GM23248 (cell line): ENCODE data around the gene EME2. TPM values are rescaled to one million over a fixed set of nuclear protein-coding genes. Genes with fewer than 3 reads are reported as not detected.

Experiments
- DNase-seq: peaks from one replicate; pipeline ENCODE4 v3.0.0-alpha.2; 2015
- H2AFZ ChIP-seq: fragments of 200-600 bp; sonication (generic); 2 replicates; pipeline ENCODE4 v1.6.1; 2016; ENCODE audit warnings: antibody characterized with exemption
- H3F3A ChIP-seq: fragments of 200-600 bp; sonication (generic); 2 replicates; pipeline ENCODE4 v1.6.1; 2016; ENCODE audit warnings: mild to moderate bottlenecking, antibody characterized with exemption, mixed run types; ENCODE audit not compliant: insufficient read depth
- H3K27ac ChIP-seq: fragments of 200-600 bp; sonication (generic); 2 replicates; pipeline ENCODE4 v1.5.1; 2016; ENCODE audit warnings: mild to moderate bottlenecking
- H3K27me3 ChIP-seq: fragments of 200-600 bp; sonication (generic); replicated peaks from 2 replicates; pipeline ENCODE4 v1.6.1; 2016; ENCODE audit warnings: mild to moderate bottlenecking; ENCODE audit not compliant: insufficient read depth
- H3K36me3 ChIP-seq: fragments of 200-600 bp; sonication (generic); 2 replicates; pipeline ENCODE4 v1.6.1; 2016; ENCODE audit warnings: low read depth, mild to moderate bottlenecking
- H3K4me1 ChIP-seq: fragments of 200-600 bp; sonication (generic); 2 replicates; pipeline ENCODE4 v1.6.1; 2016; ENCODE audit warnings: mild to moderate bottlenecking; ENCODE audit not compliant: insufficient read depth
- H3K4me2 ChIP-seq: fragments of 200-600 bp; sonication (generic); one replicate; pipeline ENCODE4 v1.6.1; 2016; ENCODE audit warnings: mild to moderate bottlenecking; ENCODE audit not compliant: unreplicated experiment
- H3K4me3 ChIP-seq: fragments of 200-600 bp; sonication (generic); 2 replicates; pipeline ENCODE4 v1.5.1; 2016; ENCODE audit warnings: mild to moderate bottlenecking
- H3K79me2 ChIP-seq: fragments of 200-600 bp; sonication (generic); 2 replicates; pipeline ENCODE4 v1.6.1; 2016; ENCODE audit warnings: mild to moderate bottlenecking; ENCODE audit not compliant: insufficient read depth
- H3K9ac ChIP-seq: fragments of 200-600 bp; sonication (generic); 2 replicates; pipeline ENCODE4 v1.6.1; 2016; ENCODE audit warnings: mild to moderate bottlenecking
- H3K9me2 ChIP-seq: fragments of 200-600 bp; sonication (generic); 2 replicates; pipeline ENCODE4 v1.6.1; 2016; ENCODE audit warnings: mixed run types, mild to moderate bottlenecking, moderate library complexity; ENCODE audit not compliant: insufficient read depth
- H3K9me3 ChIP-seq: fragments of 200-600 bp; sonication (generic); one replicate; pipeline ENCODE4 v1.6.1; 2017; ENCODE audit warnings: low read depth
- H4K20me1 ChIP-seq: fragments of 200-600 bp; sonication (generic); 2 replicates; pipeline ENCODE4 v1.6.0; 2016; ENCODE audit not compliant: insufficient read depth
- EZH2 ChIP-seq: fragments of 200-600 bp; sonication (generic); IDR thresholded peaks from 2 replicates; pipeline ENCODE4 v1.6.1; 2018; ENCODE audit warnings: antibody characterized with exemption, mild to moderate bottlenecking; ENCODE audit not compliant: insufficient read depth, poor library complexity, severe bottlenecking
- EZH2phosphoT487 ChIP-seq: fragments of 200-600 bp; sonication (generic); IDR thresholded peaks from 2 replicates; pipeline ENCODE4 v1.6.1; 2018; ENCODE audit warnings: antibody characterized with exemption, moderate library complexity, mild to moderate bottlenecking, low read depth; ENCODE audit not compliant: insufficient read depth
- WGBS, 2 experiments: methylation state at CpG; one replicate each; pipeline ENCODE4 v1.1.6; 2015 to 2017; ENCODE audit warnings: low lambda C conversion rate in 2 of 2, low coverage in 1 of 2; ENCODE audit errors: missing lambda C conversion rate in 2 of 2; 5-methylcytosine and 5-hydroxymethylcytosine counted together
- in situ Hi-C: fragments of 300-500 bp; cut with MboI; formaldehyde crosslinking; loops from 2 replicates; pipeline ENCODE4 v1.15.0; 2020
- polyA plus RNA-seq: library from polyadenylated mRNA; unstranded; fragments of >200 nt; fragmentation: Nextera tagmentation; extraction: Ambion mirVana; gene quantifications from 2 replicates; pipeline ENCODE4 v1.2.1, GENCODE V29; 2016
- total RNA-seq: library from RNA; depleted of rRNA; stranded (reverse); fragments of >200 nt; shearing (Covaris generic); gene quantifications from 2 replicates; pipeline ENCODE4 v1.2.3, GENCODE V29; 2014

The EME2 gene
- total and polyA plus RNA-seq, 2 experiments from 2014 or later = 3.1 to 9.3 TPM

- Histone ChIP-seq H3K79me2 (peaks cover 4% of the 10 kb centered on the region; the same call in 1 of the 2 replicates), H3K9me3 (no peaks in the 10 kb centered on the region), H3K4me2 (no peak overlapping the region), H4K20me1 (no peaks in the 10 kb centered on the region), H3K4me1 (peaks cover 3% of the 10 kb centered on the region), H3K27me3 (no peaks in the 10 kb centered on the region), H2AFZ (no peak overlapping the region), H3K36me3 (no peaks in the 10 kb centered on the region), H3K4me3 (no peak overlapping the region), H3K27ac (no peak overlapping the region), H3K9ac (no peak overlapping the region), H3K9me2 (no peaks in the 10 kb centered on the region), H3F3A (peaks cover 7% of the 10 kb centered on the region; the same call in 1 of the 2 replicates)
- TF ChIP-seq EZH2 (no peak), EZH2phosphoT487 (no peak)
- no peak for DNase-seq
- WGBS, 2 experiments = 96% methylated on average over 33 of the region's 33 CpGs
- in situ Hi-C loops = no loop called here
Measured at GRCh38 chr16:1740234-1740633, 32.4 kb upstream of the EME2 start.

- H3K27me3 ChIP-seq = no peaks in the 10 kb centered on the region
- in situ Hi-C loops = no loop called here
- peaks cover 4% of the 10 kb centered on the region; the same call in 1 of the 2 replicates for H3K79me2 ChIP-seq
- no peak overlapping the region for H2AFZ ChIP-seq
- TF ChIP-seq EZH2 (no peak), EZH2phosphoT487 (no peak)
- no peak overlapping the region for H3K27ac ChIP-seq
- no peaks in the 10 kb centered on the region for H4K20me1 ChIP-seq
- H3F3A ChIP-seq = 0 out of 2 replicates have a peak, but pooled peaks cover under 1% of the 10 kb centered on the region
- H3K36me3 ChIP-seq = no peaks in the 10 kb centered on the region; the same call in 1 of the 2 replicates
- 89 to 91% methylated on average over 27 to 30 of the region's 30 CpGs for WGBS, 2 experiments
- no peak overlapping the region for H3K4me3 ChIP-seq
- peaks cover 10% of the 10 kb centered on the region for H3K4me1 ChIP-seq
- H3K9me3 ChIP-seq = no peaks in the 10 kb centered on the region
- DNase-seq = no peak
- H3K9me2 ChIP-seq = no peaks in the 10 kb centered on the region
- no peak overlapping the region for H3K4me2 ChIP-seq
- H3K9ac ChIP-seq = no peak overlapping the region
Measured at GRCh38 chr16:1740781-1741490, 31.7 kb upstream of the EME2 start.

- Histone ChIP-seq H3K27ac (no peak overlapping the region), H3K9me2 (no peaks in the 10 kb centered on the region), H3K9ac (no peak overlapping the region), H3K27me3 (no peaks in the 10 kb centered on the region), H4K20me1 (no peaks in the 10 kb centered on the region), H3K4me3 (no peak overlapping the region), H3K79me2 (peaks cover 4% of the 10 kb centered on the region; the same call in 1 of the 2 replicates), H3K9me3 (no peaks in the 10 kb centered on the region), H3F3A (no peaks in the 10 kb centered on the region), H3K4me1 (peaks cover 11% of the 10 kb centered on the region), H3K4me2 (no peak overlapping the region), H3K36me3 (no peaks in the 10 kb centered on the region; the same call in 1 of the 2 replicates), H2AFZ (no peak overlapping the region)
- 90% methylated on average over 19 of the region's 19 CpGs for WGBS, 2 experiments
- TF ChIP-seq EZH2 = no peak
- no peak for TF ChIP-seq EZH2phosphoT487
- no peak for DNase-seq
- in situ Hi-C loops = no loop called here
Measured at GRCh38 chr16:1741553-1742165, 31.0 kb upstream of the EME2 start.

- Histone ChIP-seq H3K4me3 (no peak overlapping the region), H3K9me3 (no peaks in the 10 kb centered on the region), H3K27ac (no peak overlapping the region), H3F3A (no peaks in the 10 kb centered on the region), H3K9me2 (no peaks in the 10 kb centered on the region), H3K79me2 (peaks cover 4% of the 10 kb centered on the region; the same call in 1 of the 2 replicates), H3K4me1 (peaks cover 11% of the 10 kb centered on the region), H2AFZ (no peak overlapping the region), H3K4me2 (no peak overlapping the region), H3K9ac (no peak overlapping the region), H3K36me3 (no peaks in the 10 kb centered on the region; the same call in 1 of the 2 replicates), H4K20me1 (no peaks in the 10 kb centered on the region), H3K27me3 (no peaks in the 10 kb centered on the region)
- TF ChIP-seq EZH2 = no peak
- WGBS, 2 experiments = 96 to 98% methylated on average over 31 to 32 of the region's 32 CpGs
- in situ Hi-C loops = no loop called here
- no peak for DNase-seq
Measured at GRCh38 chr16:1743376-1744337, 29.0 kb upstream of the EME2 start.
